Upper lobe of right lung (tissue), 1 donor: Measurements from ENCODE around the gene NWD2. TPM values are rescaled to one million over a fixed set of nuclear protein-coding genes. Genes with fewer than 3 reads are reported as not detected.
"Not testable (repeated sequence)": the region's sequence is repeated elsewhere in the genome, so short reads cannot be mapped to it uniquely, and the experiment has no call there.

ENCODE experiments used
- ATAC-seq: fragments of 200-7000 bp; cut with Tn5 transposase; one replicate; pipeline ENCODE4 v1.9.1; 2020; ENCODE audit warnings: mild to moderate bottlenecking, moderate library complexity
- DNase-seq: peaks from one replicate; pipeline ENCODE4 v3.0.0-alpha.2; 2020
- H3K27ac ChIP-seq: fragments of 200-600 bp; one replicate; pipeline ENCODE4 v1.8.0; 2022
- H3K27me3 ChIP-seq: fragments of 200-600 bp; one replicate; pipeline ENCODE4 v1.8.0; 2022; ENCODE audit warnings: mild to moderate bottlenecking
- H3K36me3 ChIP-seq: fragments of 200-600 bp; one replicate; pipeline ENCODE4 v1.8.0; 2022
- H3K4me1 ChIP-seq: fragments of 200-600 bp; one replicate; pipeline ENCODE4 v1.8.0; 2022
- H3K4me3 ChIP-seq: fragments of 200-600 bp; one replicate; pipeline ENCODE4 v1.8.0; 2022; ENCODE audit warnings: mild to moderate bottlenecking
- H3K9me3 ChIP-seq: fragments of 200-600 bp; one replicate; pipeline ENCODE4 v1.8.0; 2022
- intact Hi-C: fragments of 100-400 bp; cut with DNase I; formaldehyde crosslinking; loops from one replicate; pipeline ENCODE4 v1.11.0; 2022
- microRNA-seq: library from miRNA; unstranded; fragments of <30 nt; microRNA quantifications from one replicate; pipeline ENCODE4 v1.2.0, GENCODE V29; 2020; ENCODE audit warnings: borderline microRNAs expressed
- total RNA-seq: library from RNA; stranded (reverse); fragmentation: NEBNext Ultra II Directional; extraction: Animal tissue kit (Norgen Biotek cat#: 25700); gene quantifications from one replicate; pipeline ENCODE4 v1.2.1, GENCODE V29; 2021
- TF ChIP-seq, protein P1 (sequence below): fragments of 200-600 bp; IDR thresholded peaks from one replicate; pipeline ENCODE4 v1.8.0; 2022; ENCODE audit warnings: antibody characterized with exemption
- donor health status: DM: no; HTN: yes; CAD: no; lungs with severe emphysema.

The NWD2 gene
- total RNA-seq, 1 donor from 2014 or later, result not detected

DNA sequence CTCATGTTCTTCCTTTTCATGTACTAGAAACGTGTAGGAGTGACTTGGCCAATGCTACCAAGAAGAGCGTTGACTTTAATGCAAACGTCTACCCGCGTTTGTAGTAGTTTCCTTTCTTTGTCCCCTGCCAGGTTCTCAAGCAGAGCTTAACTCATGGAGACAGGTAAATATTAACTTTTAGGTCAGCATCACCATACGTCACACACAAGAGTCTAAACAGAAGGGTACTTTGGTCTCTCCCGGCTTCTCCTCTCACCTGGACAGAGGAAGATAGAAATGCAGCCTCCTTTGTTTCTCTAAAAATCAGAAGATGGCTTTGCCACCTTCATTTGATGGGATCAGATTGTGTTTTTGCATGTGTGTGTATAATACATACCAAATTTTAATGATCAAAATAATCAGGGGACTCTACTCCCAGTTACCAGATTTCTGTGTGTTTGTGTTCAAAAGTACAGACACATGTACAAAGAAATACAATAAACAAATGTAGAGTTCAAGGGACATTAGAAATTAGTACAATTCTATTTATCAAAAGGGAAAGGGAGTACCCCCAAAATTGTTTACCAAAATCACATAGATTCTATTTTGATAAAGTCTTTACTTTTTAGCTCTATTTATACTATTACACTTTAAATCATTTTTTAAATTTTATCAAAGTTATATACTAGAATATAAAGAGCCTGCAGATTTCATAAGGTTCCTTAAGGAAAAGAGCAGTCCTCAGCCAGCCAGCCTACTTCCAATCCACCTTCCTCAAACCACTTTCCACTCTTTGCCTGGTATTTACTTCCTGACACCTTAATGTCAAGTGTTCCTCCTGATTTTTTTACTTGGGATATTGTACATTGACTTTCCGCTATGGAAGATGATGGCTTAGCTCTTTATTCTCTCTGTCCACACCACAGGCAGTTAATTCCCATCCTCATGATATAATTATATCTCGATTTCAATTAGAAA, 246.1 kb downstream of the NWD2 start:
- intact Hi-C loops, result no loop called here
- no peak overlapping the region for H3K27ac ChIP-seq
- TF ChIP-seq, protein P1, sequence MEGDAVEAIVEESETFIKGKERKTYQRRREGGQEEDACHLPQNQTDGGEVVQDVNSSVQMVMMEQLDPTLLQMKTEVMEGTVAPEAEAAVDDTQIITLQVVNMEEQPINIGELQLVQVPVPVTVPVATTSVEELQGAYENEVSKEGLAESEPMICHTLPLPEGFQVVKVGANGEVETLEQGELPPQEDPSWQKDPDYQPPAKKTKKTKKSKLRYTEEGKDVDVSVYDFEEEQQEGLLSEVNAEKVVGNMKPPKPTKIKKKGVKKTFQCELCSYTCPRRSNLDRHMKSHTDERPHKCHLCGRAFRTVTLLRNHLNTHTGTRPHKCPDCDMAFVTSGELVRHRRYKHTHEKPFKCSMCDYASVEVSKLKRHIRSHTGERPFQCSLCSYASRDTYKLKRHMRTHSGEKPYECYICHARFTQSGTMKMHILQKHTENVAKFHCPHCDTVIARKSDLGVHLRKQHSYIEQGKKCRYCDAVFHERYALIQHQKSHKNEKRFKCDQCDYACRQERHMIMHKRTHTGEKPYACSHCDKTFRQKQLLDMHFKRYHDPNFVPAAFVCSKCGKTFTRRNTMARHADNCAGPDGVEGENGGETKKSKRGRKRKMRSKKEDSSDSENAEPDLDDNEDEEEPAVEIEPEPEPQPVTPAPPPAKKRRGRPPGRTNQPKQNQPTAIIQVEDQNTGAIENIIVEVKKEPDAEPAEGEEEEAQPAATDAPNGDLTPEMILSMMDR, result no peak
- no peaks in the 10 kb centered on the region for H3K27me3 ChIP-seq
- no peak for DNase-seq
- peak; percentile 57 for ATAC-seq
- no peaks in the 10 kb centered on the region for H3K36me3 ChIP-seq
- no peaks in the 10 kb centered on the region for H3K4me1 ChIP-seq
- H3K9me3 ChIP-seq, result no peaks in the 10 kb centered on the region
- no peak overlapping the region for H3K4me3 ChIP-seq

DNA sequence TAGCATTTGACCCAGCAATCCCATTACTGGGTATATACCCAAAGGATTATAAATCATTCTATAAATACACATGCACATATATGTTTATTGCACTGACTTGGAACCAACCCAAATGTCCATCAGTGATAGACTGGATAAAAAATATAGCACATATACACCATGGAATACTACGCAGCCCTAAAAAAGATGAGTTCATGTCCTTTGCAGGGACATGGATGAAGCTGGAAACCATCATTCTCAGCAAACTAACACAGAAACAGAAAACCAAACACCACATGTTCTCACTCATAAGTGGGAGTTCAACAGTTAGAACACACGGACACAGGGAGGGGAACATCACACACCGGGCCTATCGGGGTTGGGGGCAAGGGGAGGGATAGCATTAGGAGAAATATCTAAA, 250.8 kb downstream of the NWD2 start:
- H3K9me3 ChIP-seq, H3K36me3 ChIP-seq, H3K27me3 ChIP-seq, intact Hi-C loops, H3K4me3 ChIP-seq, H3K4me1 ChIP-seq, ATAC-seq, H3K27ac ChIP-seq, DNase-seq: not testable (repeated sequence)

Small RNA genes within 50 kb of the gene (microRNA-seq; reads per million reads assigned to microRNA genes)
- gene MIR4801, result not detected
